Spleen (tissue), 11 donors: Measurements from ENCODE around the gene MYO5A. TPM values are rescaled to one million over a fixed set of nuclear protein-coding genes. Genes with fewer than 3 reads are reported as not detected.

Experiments used
- DNase-seq: peaks from one replicate; pipeline ENCODE4 v3.0.0-alpha.2; 2020
- H3K27ac ChIP-seq, 8 donors: fragments of 200-600 bp; sonication (generic) in 7 of 8; 1 replicate in 4 of 8; 2 replicates in 4 of 8; pipeline versions ENCODE4 v1.5.0 to v1.8.0; 2016 to 2021; ENCODE audit warnings: inconsistent platforms in 4 of 8, mild to moderate bottlenecking in 4 of 8, moderate library complexity in 1 of 8
- H3K27me3 ChIP-seq, 7 donors: fragments of 200-600 bp; sonication (generic) in 6 of 7; replicated peaks in 1 of 7; 1 replicate in 4 of 7; 2 replicates in 3 of 7; pipeline versions ENCODE4 v1.5.0 to v1.8.0; 2016 to 2021; ENCODE audit warnings: inconsistent platforms in 3 of 7, mild to moderate bottlenecking in 1 of 7
- H3K36me3 ChIP-seq, 6 donors: fragments of 200-600 bp; sonication (generic) in 5 of 6; 1 replicate in 4 of 6; 2 replicates in 2 of 6; pipeline versions ENCODE4 v1.5.0 to v1.8.0; 2016 to 2021; ENCODE audit warnings: inconsistent platforms in 2 of 6
- H3K4me1 ChIP-seq, 6 donors: fragments of 200-600 bp; sonication (generic) in 5 of 6; 1 replicate in 3 of 6; 2 replicates in 3 of 6; pipeline versions ENCODE4 v1.5.0 to v1.8.0; 2016 to 2021; ENCODE audit warnings: inconsistent platforms in 3 of 6
- H3K4me3 ChIP-seq, 8 donors: fragments of 200-600 bp; sonication (generic) in 7 of 8; 1 replicate in 4 of 8; 2 replicates in 4 of 8; pipeline versions ENCODE4 v1.5.0 to v1.8.0; 2016 to 2021; ENCODE audit warnings: inconsistent platforms in 4 of 8, mild to moderate bottlenecking in 4 of 8, moderate library complexity in 2 of 8
- H3K9me3 ChIP-seq, 8 donors: fragments of 200-600 bp; sonication (generic) in 7 of 8; 1 replicate in 4 of 8; 2 replicates in 4 of 8; pipeline versions ENCODE4 v1.5.0 to v1.8.0; 2016 to 2021; ENCODE audit warnings: inconsistent platforms in 4 of 8
- CTCF ChIP-seq, 11 experiments: fragments of 200-600 bp in 7 of 11; fragments of 450-650 bp in 4 of 11; sonication (generic) in 4 of 11; IDR thresholded peaks in 8 of 11; conservative IDR thresholded peaks in 3 of 11; 1 replicate in 7 of 11; 2 replicates in 4 of 11; pipeline versions ENCODE4 v1.4.0 to v1.8.0; 2016 to 2021; ENCODE audit warnings: antibody characterized with exemption in 11 of 11, inconsistent platforms in 4 of 11, mild to moderate bottlenecking in 1 of 11
- POLR2A ChIP-seq, 3 donors: fragments of 450-650 bp; IDR thresholded peaks; one replicate each; pipeline ENCODE4 v1.5.1; 2017; ENCODE audit warnings: antibody characterized with exemption in 3 of 3, mild to moderate bottlenecking in 1 of 3
- POLR2AphosphoS5 ChIP-seq, 3 donors: sonication (generic); formaldehyde crosslinking; IDR thresholded peaks; one replicate each; pipeline ENCODE4 v1.5.1; 2017; ENCODE audit warnings: antibody characterized with exemption in 3 of 3
- WGBS, 5 donors: extraction: QIAGEN DNeasy Blood & Tissue Kit in 3 of 5; methylation state at CpG; one replicate each; pipeline versions ENCODE4 v1.1.5 to v1.1.7; 2013 to 2018; 5-methylcytosine and 5-hydroxymethylcytosine counted together
- intact Hi-C: fragments of 100-400 bp; cut with DNase I; formaldehyde crosslinking; loops from one replicate; pipeline ENCODE4 v1.15.0; 2023; ENCODE audit warnings: low total_unique reads
- polyA plus RNA-seq, 3 donors: library from polyadenylated mRNA; stranded (reverse); fragments of 200-250 nt; gene quantifications; one replicate each; pipeline ENCODE4 v1.2.1, GENCODE V29; 2013
- total RNA-seq, 7 donors: library from RNA; depleted of rRNA in 3 of 7; stranded (reverse); fragments of >200 nt in 3 of 7; fragmentation: NEBNext Ultra II Directional in 4 of 7; extraction: Animal tissue kit (Norgen Biotek cat#: 25700) in 4 of 7; gene quantifications; one replicate each; pipeline versions ENCODE4 v1.1.0 to v1.2.1, GENCODE V29; 2016 to 2021
- donor health status: healthy with polysubstance abuse.
- donor health status: DM: no; HTN: no; CAD: no; lungs with moderate emphysema.
- donor health status: DM: no; HTN: no; CAD: no.
- donor health status: Bipolar disorder and iron deficiency.
- donor health status: healthy.
- donor health status: DM: no; HTN: no; CAD: no.
- donor health status: DM: yes; HTN: yes; CAD: no.

Gene MYO5A
- total and polyA plus RNA-seq, 10 donors = 4.7 to 48.3 (median 35.4) TPM

- no peaks in the 10 kb centered on the region for H3K27me3 ChIP-seq
- DNase-seq = no peak
- H3K36me3 ChIP-seq = peaks cover 0 to 87% (median 41%) of the 10 kb centered on the region in 6 donors
- H3K4me3 ChIP-seq = no peak overlapping the region
- no peaks in the 10 kb centered on the region for H3K4me1 ChIP-seq
- WGBS, 5 donors = 92 to 98% (median 95%) methylated on average over 5 of the region's 5 CpGs
- no peak overlapping the region for H3K27ac ChIP-seq
- no peaks in the 10 kb centered on the region for H3K9me3 ChIP-seq
- no peak for TF ChIP-seq CTCF (IDR thresholded peaks at IDR 0.05 in 8 of 11, conservative IDR thresholded peaks at IDR 0.05 in 3 of 11)
- TF ChIP-seq POLR2AphosphoS5 (IDR thresholded peaks at IDR 0.05) = no peak
- no peak for TF ChIP-seq POLR2A (IDR thresholded peaks at IDR 0.05)
- intact Hi-C loops = no loop called here
Measured at GRCh38 chr15:52348056-52348745, 180.5 kb downstream of the MYO5A start.

DNA sequence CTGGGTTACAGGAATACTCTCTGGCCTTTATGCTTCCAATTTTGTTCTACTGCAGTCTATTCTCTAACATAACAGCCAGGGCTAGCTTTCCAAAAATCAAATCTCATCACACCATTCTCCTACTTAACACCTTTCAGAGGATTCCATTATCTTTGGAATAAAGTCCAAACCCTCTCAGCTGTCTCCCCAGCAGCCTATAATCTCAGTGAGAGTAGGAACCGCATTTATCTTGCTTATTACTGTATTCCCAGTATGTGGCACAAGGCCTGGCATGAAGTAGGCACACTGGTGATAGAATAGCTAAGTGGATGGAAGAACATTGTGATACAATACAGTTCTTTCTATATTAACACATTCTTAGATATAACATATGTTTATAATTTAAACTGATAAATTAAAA, 184.1 kb downstream of the MYO5A start:
- H3K27ac ChIP-seq = no peak overlapping the region
- H3K27me3 ChIP-seq = no peaks in the 10 kb centered on the region
- no peaks in the 10 kb centered on the region for H3K4me1 ChIP-seq
- no peak for TF ChIP-seq POLR2AphosphoS5 (IDR thresholded peaks at IDR 0.05)
- no peak for TF ChIP-seq CTCF (IDR thresholded peaks at IDR 0.05 in 8 of 11, conservative IDR thresholded peaks at IDR 0.05 in 3 of 11)
- no peak for DNase-seq
- peaks cover 0 to 77% (median 21%) of the 10 kb centered on the region in 6 donors for H3K36me3 ChIP-seq
- H3K4me3 ChIP-seq = no peak overlapping the region
- H3K9me3 ChIP-seq = no peaks in the 10 kb centered on the region
- WGBS, 5 donors = 94 to 100% (median 97%) methylated on average over 1 of the region's 1 CpG
- intact Hi-C loops = no loop called here

DNA sequence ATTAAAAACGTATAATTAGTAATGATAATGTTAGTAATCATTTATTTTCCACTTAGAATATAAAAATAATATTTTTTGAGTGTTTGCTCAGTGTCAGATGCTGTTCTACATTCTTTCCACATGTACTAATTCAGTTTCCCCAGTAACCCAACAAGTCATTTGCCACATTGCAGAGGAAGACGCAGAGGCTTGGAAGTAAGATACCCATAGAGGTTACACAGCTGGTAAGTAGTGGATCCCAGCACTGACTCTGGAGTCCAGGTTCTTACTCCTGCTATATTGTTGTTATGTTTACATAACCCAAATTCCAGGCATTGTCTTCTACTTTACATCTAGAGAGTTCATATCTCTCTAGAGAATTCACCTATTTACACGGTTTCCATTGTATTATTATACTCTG, 184.8 kb downstream of the MYO5A start:
- TF ChIP-seq POLR2AphosphoS5 (IDR thresholded peaks at IDR 0.05) = no peak
- no peak for TF ChIP-seq POLR2A (IDR thresholded peaks at IDR 0.05)
- no peak for TF ChIP-seq CTCF (IDR thresholded peaks at IDR 0.05 in 8 of 11, conservative IDR thresholded peaks at IDR 0.05 in 3 of 11)
- Histone ChIP-seq H3K27ac (no peak overlapping the region), H3K4me1 (no peaks in the 10 kb centered on the region), H3K4me3 (no peak overlapping the region), H3K9me3 (no peaks in the 10 kb centered on the region), H3K36me3 (peaks cover 0 to 75% (median 19%) of the 10 kb centered on the region in 6 donors), H3K27me3 (no peaks in the 10 kb centered on the region)
- 76 to 95% (median 93%) methylated on average over 3 of the region's 3 CpGs for WGBS, 5 donors
- no peak for DNase-seq
- intact Hi-C loops = no loop called here

GRCh38 chr15:52340093-52340492, 188.6 kb downstream of the MYO5A start:
- H3K9me3 ChIP-seq = no peaks in the 10 kb centered on the region
- H3K27ac ChIP-seq = no peak overlapping the region
- TF ChIP-seq POLR2AphosphoS5 (IDR thresholded peaks at IDR 0.05) (no peak), POLR2A (IDR thresholded peaks at IDR 0.05) (no peak), CTCF (IDR thresholded peaks at IDR 0.05 in 8 of 11, conservative IDR thresholded peaks at IDR 0.05 in 3 of 11) (no peak)
- DNase-seq = no peak
- H3K36me3 ChIP-seq = peaks cover 0 to 84% (median 19%) of the 10 kb centered on the region in 6 donors
- H3K4me3 ChIP-seq = no peak overlapping the region
- H3K4me1 ChIP-seq = no peaks in the 10 kb centered on the region
- WGBS, 5 donors = 94 to 97% (median 96%) methylated on average over 16 of the region's 16 CpGs
- intact Hi-C loops = no loop called here
- no peaks in the 10 kb centered on the region for H3K27me3 ChIP-seq
